Ishikawa (cell line): ENCODE results near the gene OXSR1.

Source experiments
- CEBPB ChIP-seq: IDR thresholded peaks from 2 replicates; pipeline ENCODE4 v1.6.1; 2012
- TAF1 ChIP-seq: IDR thresholded peaks from 2 replicates; pipeline ENCODE4 v1.6.1; 2012; ENCODE audit warnings: low read depth, mild to moderate bottlenecking
- TCF12 ChIP-seq: IDR thresholded peaks from 2 replicates; pipeline ENCODE4 v1.6.1; 2012; ENCODE audit warnings: low read depth
- USF1 ChIP-seq: IDR thresholded peaks from 2 replicates; pipeline ENCODE4 v1.6.1; 2012

DNA sequence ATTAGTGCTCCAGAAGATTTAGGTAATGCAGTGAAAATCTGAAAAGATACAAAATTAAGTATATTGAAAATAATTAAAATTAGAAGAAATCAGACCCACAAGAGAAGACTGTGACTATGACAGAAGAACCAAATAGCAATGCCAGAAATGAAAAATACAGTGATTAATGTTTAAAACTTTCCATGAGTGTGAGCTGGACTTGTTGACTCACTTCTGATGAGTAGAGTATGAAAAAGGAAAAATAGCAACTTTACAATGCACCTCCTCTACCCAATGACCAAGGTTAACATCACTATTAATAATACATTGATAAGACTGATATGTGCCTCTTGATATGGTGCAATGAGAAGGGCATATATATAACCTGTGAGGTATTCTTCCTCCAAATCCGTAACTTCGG, 60.9 kb downstream of the OXSR1 start:
- TF ChIP-seq CEBPB = no peak
- no peak for TF ChIP-seq TAF1
- TF ChIP-seq TCF12 = no peak
- TF ChIP-seq USF1 = no peak
